Glutamatergic neuron (in vitro differentiated cells): ENCODE data around the gene IL34. TPM values are rescaled to one million over a fixed set of nuclear protein-coding genes. Genes with fewer than 3 reads are reported as not detected.

ENCODE experiments used
- DNase-seq: peaks from one replicate; pipeline ENCODE4 v3.0.0; 2022
- H3K27ac Mint-ChIP-seq: one replicate; pipeline ENCODE4 v1.8.0; 2020; ENCODE audit warnings: mild to moderate bottlenecking, mixed read lengths, inconsistent platforms; ENCODE audit not compliant: unreplicated experiment
- H3K27me3 Mint-ChIP-seq: one replicate; pipeline ENCODE4 v1.8.0; 2020; ENCODE audit warnings: mild to moderate bottlenecking, moderate library complexity, mixed read lengths, inconsistent platforms; ENCODE audit not compliant: unreplicated experiment
- H3K36me3 Mint-ChIP-seq: one replicate; pipeline ENCODE4 v1.8.0; 2020; ENCODE audit warnings: mild to moderate bottlenecking, mixed read lengths, inconsistent platforms; ENCODE audit not compliant: unreplicated experiment
- H3K4me1 Mint-ChIP-seq: one replicate; pipeline ENCODE4 v1.8.0; 2020; ENCODE audit warnings: mild to moderate bottlenecking, low read depth, mixed read lengths, inconsistent platforms; ENCODE audit not compliant: unreplicated experiment
- H3K4me3 Mint-ChIP-seq: one replicate; pipeline ENCODE4 v1.8.0; 2020; ENCODE audit warnings: mild to moderate bottlenecking, mixed read lengths, inconsistent platforms; ENCODE audit not compliant: unreplicated experiment
- H3K9me3 Mint-ChIP-seq: one replicate; pipeline ENCODE4 v1.8.0; 2020; ENCODE audit warnings: mild to moderate bottlenecking, moderate library complexity, mixed read lengths, inconsistent platforms; ENCODE audit not compliant: unreplicated experiment
- CTCF ChIP-seq: fragments of 200-600 bp; sonication (generic); IDR thresholded peaks from one replicate; pipeline ENCODE4 v1.5.0; 2021; ENCODE audit not compliant: partially characterized antibody, unreplicated experiment
- total RNA-seq: library from RNA; stranded (reverse); fragmentation: NEBNext Ultra II Directional; extraction: Animal tissue kit (Norgen Biotek cat#: 25700); gene quantifications from one replicate; pipeline ENCODE4 v1.2.1, GENCODE V29; 2021; ENCODE audit not compliant: unreplicated experiment

Gene IL34
- total RNA-seq, 1 donor from 2014 or later = 0.42 TPM

- Mint-ChIP-seq H3K4me1 (peaks cover 10% of the 10 kb centered on the region), H3K9me3 (peaks cover 9% of the 10 kb centered on the region), H3K4me3 (no peak overlapping the region), H3K36me3 (no peaks in the 10 kb centered on the region), H3K27ac (peak overlapping the region; percentile 43), H3K27me3 (peaks cover 5% of the 10 kb centered on the region)
- TF ChIP-seq CTCF = no peak
- no peak for DNase-seq
Observed at GRCh38 chr16:70601576-70602575, 44.5 kb upstream of the IL34 start.

- TF ChIP-seq CTCF = peak; percentile 48
- H3K9me3 Mint-ChIP-seq = peaks cover 9% of the 10 kb centered on the region
- peak overlapping the region; percentile 29 for H3K27ac Mint-ChIP-seq
- H3K4me3 Mint-ChIP-seq = peak overlapping the region; percentile 7
- H3K4me1 Mint-ChIP-seq = peaks cover 10% of the 10 kb centered on the region
- H3K27me3 Mint-ChIP-seq = peaks cover 5% of the 10 kb centered on the region
- H3K36me3 Mint-ChIP-seq = no peaks in the 10 kb centered on the region
- DNase-seq = peak; percentile 56
Observed at GRCh38 chr16:70602831-70603230, 43.5 kb upstream of the IL34 start.

- peak overlapping the region; percentile 75 for H3K27ac Mint-ChIP-seq
- H3K27me3 Mint-ChIP-seq = peaks cover 5% of the 10 kb centered on the region
- TF ChIP-seq CTCF = no peak
- no peaks in the 10 kb centered on the region for H3K36me3 Mint-ChIP-seq
- no peak for DNase-seq
- H3K9me3 Mint-ChIP-seq = peaks cover 9% of the 10 kb centered on the region
- H3K4me3 Mint-ChIP-seq = no peak overlapping the region
- H3K4me1 Mint-ChIP-seq = peaks cover 10% of the 10 kb centered on the region
Observed at GRCh38 chr16:70604407-70605282, 41.7 kb upstream of the IL34 start.

GRCh38 chr16:70605283-70605657 is 41.1 kb upstream of the IL34 start:
- Mint-ChIP-seq H3K4me3 (no peak overlapping the region), H3K9me3 (peaks cover 9% of the 10 kb centered on the region), H3K36me3 (no peaks in the 10 kb centered on the region), H3K27me3 (peaks cover 5% of the 10 kb centered on the region), H3K4me1 (peaks cover 10% of the 10 kb centered on the region), H3K27ac (no peak overlapping the region)
- no peak for TF ChIP-seq CTCF
- DNase-seq = no peak
